Measurements from ENCODE around the gene CTNND1. TPM values are rescaled to one million over a fixed set of nuclear protein-coding genes. Genes with fewer than 3 reads are reported as not detected.

CTNND1 gene
- total and polyA plus RNA-seq, 2 experiments from 2014 or later = 39.1 to 136 TPM

- no peak for TF ChIP-seq ZNF462 (CRISPR knock-in tag; IDR thresholded peaks at IDR 0.05)
These were observed 62.3 kb downstream of the CTNND1 start (continued) for GRCh38 chr11:57823859-57824258.

DNA sequence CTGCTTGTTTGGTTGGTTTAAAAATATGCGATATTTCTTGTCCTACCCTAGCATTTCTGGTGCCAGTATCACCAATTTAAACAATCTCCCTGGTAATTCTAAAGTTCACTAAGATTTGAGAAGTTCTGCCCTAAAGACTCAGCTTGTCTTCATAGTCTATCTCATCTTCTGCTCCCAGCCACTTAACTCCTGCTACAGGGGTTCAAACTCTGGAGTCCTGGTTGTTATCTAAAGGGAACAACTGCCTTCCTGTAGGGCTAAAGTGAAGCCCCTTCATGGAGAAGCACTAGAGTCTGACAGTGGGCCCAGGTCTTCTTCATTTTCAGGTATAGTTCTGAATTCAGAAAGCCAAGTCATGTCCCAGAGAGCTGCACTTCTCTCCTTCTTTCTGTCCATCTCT is 73.2 kb downstream of the CTNND1 start:
- Mint-ChIP-seq H3K27me3 (ENCODE audit: insufficient read depth, low read depth, poor library complexity) (no peaks in the 10 kb centered on the region), H3K9me3 (no peaks in the 10 kb centered on the region)
- ATAC-seq = no peak
- TF ChIP-seq EZH2phosphoT487 (IDR thresholded peaks at IDR 0.05; ENCODE audit: unreplicated experiment) = no peak
- TF ChIP-seq ZNF114 (CRISPR knock-in tag; IDR thresholded peaks at IDR 0.05) = no peak
- TF ChIP-seq ZNF331 (CRISPR knock-in tag; IDR thresholded peaks at IDR 0.05; ENCODE audit: low read depth) = no peak
- TF ChIP-seq CTCF (conservative IDR thresholded peaks at IDR 0.05; ENCODE audit: low read depth in 2 of 2) = no peak
- no peak for TF ChIP-seq POLR2AphosphoS5 (IDR thresholded peaks at IDR 0.05; ENCODE audit: low read depth)
- TF ChIP-seq STAT1 (IDR thresholded peaks at IDR 0.05; ENCODE audit: unreplicated experiment) = no peak
- no peak for TF ChIP-seq ETS1 (IDR thresholded peaks at IDR 0.05)
- TF ChIP-seq NANOG (IDR thresholded peaks at IDR 0.05; ENCODE audit: borderline replicate concordance) = no peak
- TF ChIP-seq REST (IDR thresholded peaks at IDR 0.05; ENCODE audit: unreplicated experiment) = no peak

More for the DNA sequence above, 73.2 kb downstream of the CTNND1 start:
- H3K27ac Mint-ChIP-seq = no peak overlapping the region
- Histone ChIP-seq H3K79me2 (replicated peaks; ENCODE audit: insufficient read depth) (no peaks in the 10 kb centered on the region), H3K4me1 (ENCODE audit: insufficient read depth) (no peaks in the 10 kb centered on the region), H4K20me1 (replicated peaks; ENCODE audit: insufficient read depth) (no peaks in the 10 kb centered on the region), H3K27me3 (ENCODE audit: insufficient read depth) (no peaks in the 10 kb centered on the region; the same call in 1 of the 2 replicates), H3K4me3 (no peak overlapping the region), H3K27ac (ENCODE audit: low read depth) (no peak overlapping the region), H3F3A (replicated peaks; ENCODE audit: low read depth) (no peaks in the 10 kb centered on the region), H2AFZ (peak overlapping the region; percentile 66), H3K4me2 (no peak overlapping the region), H3K9me2 (ENCODE audit: insufficient read depth) (no peaks in the 10 kb centered on the region), H3K36me3 (ENCODE audit: insufficient read depth) (no peaks in the 10 kb centered on the region)
- no peaks in the 10 kb centered on the region for H3K4me1 Mint-ChIP-seq
- no peak overlapping the region for H3K4me3 Mint-ChIP-seq
- no peaks in the 10 kb centered on the region for H3K36me3 Mint-ChIP-seq (ENCODE audit: low read depth)
- DNase-seq (ENCODE audit: low spot score) = no peak

Measured in GM23338 (cell line).